Right renal pelvis (tissue), 4 donors: Measurements from ENCODE around the gene PDE11A. TPM values are rescaled to one million over a fixed set of nuclear protein-coding genes. Genes with fewer than 3 reads are reported as not detected.

Source experiments
- DNase-seq, 4 donors: peaks; one replicate each; pipeline ENCODE4 v3.0.0-alpha.2; 2013; ENCODE audit warnings: low read depth in 4 of 4, low spot score in 3 of 4, missing footprints in 1 of 4
- polyA plus RNA-seq, 4 donors: library from polyadenylated mRNA; unstranded; fragments of 120-200 nt; gene quantifications; one replicate each; pipeline ENCODE4 v1.2.1, GENCODE V29; 2013; ENCODE audit not compliant: insufficient read length in 4 of 4

Gene PDE11A
- polyA plus RNA-seq, 4 donors, result 4.7 to 8.6 (median 7.1) TPM

DNA sequence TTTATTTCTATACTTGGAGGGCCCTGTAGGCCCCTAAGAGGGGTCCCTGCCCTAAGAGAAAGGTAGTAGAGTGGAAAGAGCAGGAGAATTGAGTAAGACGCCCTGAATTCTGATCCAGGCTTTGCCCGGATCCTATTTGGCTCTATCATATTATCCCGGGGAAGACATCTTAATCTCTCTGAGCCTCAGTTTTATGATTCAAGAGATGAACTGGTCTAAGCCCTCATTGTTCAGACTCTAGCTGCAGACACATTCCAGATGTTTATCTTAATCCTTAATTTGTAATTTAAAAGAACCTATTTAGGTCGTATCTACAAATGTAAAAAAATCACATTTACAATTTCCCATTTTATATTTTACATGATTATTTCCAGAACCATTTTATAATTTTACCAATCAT, 459.9 kb downstream of the PDE11A start:
- DNase-seq, result no peak

- DNase-seq, result no peak
These were observed 461.2 kb downstream of the PDE11A start for GRCh38 chr2:177611310-177611886.

DNA sequence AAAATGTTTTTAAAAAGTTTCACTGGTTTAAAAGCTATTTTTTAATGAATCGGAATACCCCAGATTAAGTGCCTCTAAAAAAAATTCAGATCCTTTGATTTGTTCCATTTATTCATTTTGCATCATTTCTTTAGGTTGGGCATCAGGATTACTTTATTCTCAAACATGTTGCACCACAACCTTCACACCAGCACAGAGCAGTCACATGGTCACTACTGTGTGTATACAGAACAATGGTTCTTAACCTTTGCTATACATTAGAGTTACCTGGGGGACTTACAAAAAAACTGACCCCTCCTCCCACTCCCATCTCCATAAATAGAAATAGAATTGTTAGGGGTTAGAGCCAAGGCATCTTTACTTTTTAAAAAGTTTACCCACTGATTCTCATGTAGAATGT, 461.8 kb downstream of the PDE11A start:
- no peak for DNase-seq

- no peak for DNase-seq
These were observed 465.9 kb downstream of the PDE11A start for GRCh38 chr2:177606636-177607035.

DNA sequence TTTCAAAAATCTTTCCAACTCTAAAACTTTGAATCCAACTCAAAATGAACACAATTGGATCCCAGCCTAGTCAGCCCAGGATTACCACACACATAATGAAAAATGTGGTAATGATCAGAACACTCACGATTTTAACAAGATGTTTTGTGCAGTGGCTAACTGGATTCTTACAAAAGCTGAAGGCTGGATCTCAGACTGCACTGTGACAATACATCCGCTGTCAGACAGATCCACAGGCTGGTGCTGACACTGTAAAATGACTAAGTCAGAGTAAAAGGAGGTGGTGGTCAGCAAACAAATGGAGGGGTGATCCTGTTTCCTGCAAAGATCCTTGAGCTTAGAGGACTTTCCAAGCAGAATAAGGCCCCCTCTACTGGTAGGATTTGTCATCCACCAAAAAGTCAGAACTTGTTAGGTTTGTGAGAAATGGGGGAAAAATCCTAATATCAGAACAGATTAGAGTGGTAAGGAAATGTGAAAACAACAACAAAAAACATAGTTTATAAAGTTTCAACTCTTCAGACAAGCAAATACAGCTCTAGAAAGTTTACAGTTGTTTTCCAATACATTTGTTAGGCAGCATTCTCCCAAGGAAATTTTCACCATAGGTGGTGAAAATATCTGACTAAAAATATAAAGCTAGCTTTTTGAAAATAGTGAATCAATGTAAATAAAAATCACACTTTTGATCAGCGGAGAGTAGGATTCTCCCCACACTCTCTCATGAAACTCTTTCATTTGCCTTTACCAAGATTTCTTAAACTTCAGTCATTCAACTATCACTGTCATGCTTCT, 468.1 kb downstream of the PDE11A start:
- DNase-seq, result peak in 1 of 4 donors; percentile 52

DNA sequence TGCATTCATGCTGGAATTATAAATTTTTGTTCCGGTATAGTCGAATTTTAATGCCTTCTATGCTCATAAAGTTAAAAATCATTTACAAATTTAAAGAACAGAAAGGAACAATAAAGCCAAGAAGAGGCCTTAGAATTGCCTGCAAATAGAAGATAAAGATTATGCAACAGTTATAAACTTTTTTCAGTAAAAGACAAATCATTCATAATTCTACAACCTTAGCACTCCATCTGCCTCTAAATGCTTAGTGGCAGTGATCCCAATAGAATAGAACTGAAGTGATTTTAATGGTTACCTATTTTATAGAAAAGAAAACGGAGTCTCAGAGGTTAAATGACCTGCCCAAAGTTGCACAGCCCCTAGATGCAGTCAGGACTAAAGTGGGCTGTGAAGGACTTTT, 468.8 kb downstream of the PDE11A start:
- no peak for DNase-seq

- no peak for DNase-seq
These were observed 469.4 kb downstream of the PDE11A start for GRCh38 chr2:177603181-177603580.

- DNase-seq, result no peak
These were observed 469.9 kb downstream of the PDE11A start for GRCh38 chr2:177602611-177603164.

- DNase-seq, result no peak
These were observed 471.7 kb downstream of the PDE11A start for GRCh38 chr2:177600917-177601316.

DNA sequence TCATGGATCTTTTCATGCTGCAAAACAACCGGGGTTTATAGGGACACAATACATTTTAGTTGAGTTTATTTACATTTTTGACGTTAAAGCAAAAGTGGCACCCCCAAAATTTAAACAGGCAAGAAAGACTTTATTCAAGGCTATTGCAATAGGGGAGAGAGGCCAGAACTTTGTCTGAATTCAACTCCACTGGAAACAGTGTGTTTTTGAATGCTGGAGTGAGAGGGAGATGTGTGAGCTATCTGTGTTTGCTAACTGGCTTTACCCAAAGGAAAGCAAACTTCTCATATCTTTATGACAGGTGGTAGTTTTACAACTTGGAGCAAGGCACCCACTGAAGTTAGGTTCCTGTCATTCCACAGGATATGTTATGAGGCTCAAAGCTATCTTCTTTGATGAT, 472.6 kb downstream of the PDE11A start:
- DNase-seq, result no peak

DNA sequence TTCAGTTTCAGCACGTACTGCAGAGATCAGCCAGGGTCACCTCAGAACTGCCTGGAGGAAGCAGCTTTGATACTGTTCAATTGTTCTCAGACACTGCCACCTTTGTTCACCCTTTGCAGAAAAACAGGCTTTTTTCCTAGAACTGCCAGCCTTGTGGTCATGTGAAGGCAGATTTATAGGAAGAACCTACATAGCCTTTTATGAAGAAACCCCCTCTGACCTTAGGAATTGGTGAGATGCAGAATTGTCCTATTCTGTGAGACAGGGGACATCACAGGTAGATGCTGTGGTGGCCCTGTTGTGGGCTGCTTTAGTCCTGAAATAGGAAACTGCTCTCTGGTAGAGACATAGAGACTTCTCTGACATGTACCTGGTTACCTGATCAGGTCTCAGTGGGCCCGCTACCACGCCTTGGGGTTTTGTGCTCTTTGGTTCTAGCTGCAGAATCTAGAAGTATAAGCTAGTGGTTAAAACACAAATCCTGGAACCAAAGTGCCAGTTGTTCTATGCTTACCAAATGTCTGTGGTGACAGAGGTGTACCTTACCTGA, 473.4 kb downstream of the PDE11A start:
- no peak for DNase-seq

- DNase-seq, result no peak
These were observed 474.0 kb downstream of the PDE11A start for GRCh38 chr2:177598326-177599138.

DNA sequence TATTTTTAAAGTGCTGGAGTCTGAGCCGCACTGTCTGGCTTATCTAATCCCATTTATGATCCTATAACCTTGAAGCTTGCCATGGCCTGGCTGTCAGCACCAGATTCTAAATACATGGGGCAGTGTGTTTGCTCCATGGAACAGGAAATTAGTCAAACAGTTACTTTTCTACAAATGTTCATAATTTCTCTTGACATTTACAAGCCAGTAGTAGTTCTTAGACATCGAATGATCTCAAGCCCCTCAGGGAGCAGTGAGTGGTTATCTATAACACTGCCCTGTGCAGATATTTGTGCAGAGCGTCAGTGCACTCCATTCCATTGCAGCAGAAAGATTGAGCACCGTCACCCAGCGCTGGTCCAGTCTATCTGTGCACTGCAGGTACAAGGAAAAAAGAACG, 474.8 kb downstream of the PDE11A start:
- no peak for DNase-seq

GRCh38 chr2:177596866-177597265, 475.7 kb downstream of the PDE11A start:
- no peak for DNase-seq

- DNase-seq, result no peak
These were observed 477.3 kb downstream of the PDE11A start for GRCh38 chr2:177595126-177595845.

GRCh38 chr2:177593402-177593801, 479.2 kb downstream of the PDE11A start:
- no peak for DNase-seq

DNA sequence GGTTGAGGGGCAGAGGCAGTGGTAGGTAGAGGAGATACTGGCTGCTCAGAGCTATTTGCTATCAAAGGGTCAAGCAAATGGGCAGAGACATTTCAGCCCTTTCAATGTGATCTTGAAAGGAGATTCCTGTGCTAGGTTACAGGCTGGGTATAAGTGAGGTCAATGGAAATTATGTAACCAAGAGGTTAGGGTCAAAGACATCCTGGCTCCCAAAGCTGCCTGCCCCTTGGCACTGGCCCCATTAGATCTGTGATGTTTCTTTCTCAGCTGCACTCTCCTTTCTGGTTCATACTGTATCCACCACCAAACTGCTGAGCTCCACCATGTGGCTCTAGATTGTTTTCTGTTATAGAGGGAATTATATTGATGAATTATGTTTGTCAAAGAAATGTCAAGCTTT, 479.6 kb downstream of the PDE11A start:
- no peak for DNase-seq

GRCh38 chr2:177592397-177592796, 480.2 kb downstream of the PDE11A start:
- DNase-seq, result no peak

DNA sequence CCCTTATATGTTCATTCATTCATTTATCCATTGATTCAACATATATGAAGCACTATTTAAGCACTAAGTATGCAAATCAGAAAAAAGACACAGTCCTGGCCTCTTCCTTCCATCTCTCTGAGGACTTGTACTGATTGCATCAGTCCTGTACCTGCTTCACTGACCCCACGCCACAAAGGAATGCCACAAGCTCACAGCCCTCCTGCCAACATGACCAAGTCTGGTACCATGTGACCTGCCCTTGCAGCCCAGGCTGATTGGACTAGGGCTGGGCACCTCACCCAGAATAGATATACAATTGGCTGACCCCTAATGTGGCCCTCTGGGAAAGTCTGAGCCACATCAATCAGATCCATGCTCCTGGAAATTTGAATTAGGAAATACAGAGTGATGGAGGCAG, 483.4 kb downstream of the PDE11A start:
- no peak for DNase-seq

GRCh38 chr2:177588671-177589070, 483.9 kb downstream of the PDE11A start:
- DNase-seq, result no peak
